HG03103 (cell line): Measurements from ENCODE around the gene COA6.
"Not testable (repeated sequence)": the region's sequence is repeated elsewhere in the genome, so short reads cannot be mapped to it uniquely, and the experiment has no call there.

Experiments used
- ATAC-seq: cut with Tn5 transposase; IDR thresholded peaks from one replicate; pipeline ENCODE4 v1.9.1; 2021; ENCODE audit warnings: low read depth; ENCODE audit not compliant: unreplicated experiment

Gene COA6, protein sequence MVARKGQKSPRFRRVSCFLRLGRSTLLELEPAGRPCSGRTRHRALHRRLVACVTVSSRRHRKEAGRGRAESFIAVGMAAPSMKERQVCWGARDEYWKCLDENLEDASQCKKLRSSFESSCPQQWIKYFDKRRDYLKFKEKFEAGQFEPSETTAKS

DNA sequence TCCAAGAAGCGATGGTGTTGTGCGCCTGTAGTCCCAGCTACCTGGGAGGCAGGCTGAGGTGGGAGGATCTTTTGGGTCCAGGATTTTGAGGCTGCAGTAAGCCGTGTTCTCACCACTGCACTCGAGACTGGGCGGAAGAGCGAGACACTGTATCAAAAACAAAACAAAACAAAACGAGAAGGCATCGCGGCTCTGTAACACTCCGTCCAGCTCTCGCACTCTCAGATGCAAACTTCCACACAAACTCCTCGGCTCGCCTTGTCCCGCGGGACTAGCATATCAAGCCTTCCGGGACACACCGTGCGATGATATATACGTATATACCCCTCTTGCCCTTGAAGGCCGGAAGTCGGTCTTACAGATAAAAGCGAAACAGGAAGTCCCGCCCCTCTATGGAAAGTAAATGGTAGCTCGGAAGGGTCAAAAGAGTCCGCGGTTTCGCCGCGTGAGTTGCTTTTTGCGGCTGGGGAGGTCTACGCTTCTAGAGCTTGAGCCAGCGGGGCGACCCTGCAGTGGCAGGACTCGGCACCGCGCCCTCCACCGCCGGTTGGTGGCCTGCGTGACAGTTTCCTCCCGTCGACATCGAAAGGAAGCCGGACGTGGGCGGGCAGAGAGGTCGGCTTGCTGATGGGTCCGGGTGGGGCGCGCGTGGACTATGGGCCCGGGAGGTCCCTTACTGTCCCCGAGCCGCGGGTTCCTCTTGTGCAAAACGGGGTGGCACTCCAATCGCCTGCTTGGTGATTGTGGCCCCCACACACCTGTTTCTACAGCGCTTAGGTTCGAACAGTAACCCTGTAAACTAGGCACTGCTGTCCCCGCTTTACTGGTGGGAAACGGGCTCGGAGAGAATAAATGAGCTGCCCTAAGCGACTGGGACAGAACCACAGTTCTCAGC, at the start of gene COA6:
Gene COA6 (plus strand): TSS at position 393 of the 895 bp plus-strand sequence. CDS start 11 bp downstream, at position 404.
- ATAC-seq, result peak; percentile 86

DNA sequence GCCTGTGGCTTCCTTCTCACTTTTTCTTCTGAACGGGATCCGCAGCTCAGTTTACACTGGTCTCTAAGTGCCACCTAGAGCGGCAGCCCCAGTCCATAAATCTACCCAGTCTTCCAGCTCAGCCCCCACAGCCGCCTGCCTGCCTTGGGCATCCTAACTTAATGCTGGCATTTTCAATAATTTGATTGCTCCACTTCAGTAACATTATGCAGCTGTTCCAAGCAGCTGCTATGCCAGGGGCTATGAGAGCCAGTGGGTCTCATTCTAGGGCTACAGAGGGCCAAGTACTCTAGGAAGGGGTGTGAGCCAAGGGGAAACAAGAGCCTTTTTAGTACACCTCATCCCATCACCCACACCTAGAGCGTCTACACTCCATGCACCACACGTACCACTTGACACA, 48.4 kb upstream of the COA6 start:
- ATAC-seq, result no peak

DNA sequence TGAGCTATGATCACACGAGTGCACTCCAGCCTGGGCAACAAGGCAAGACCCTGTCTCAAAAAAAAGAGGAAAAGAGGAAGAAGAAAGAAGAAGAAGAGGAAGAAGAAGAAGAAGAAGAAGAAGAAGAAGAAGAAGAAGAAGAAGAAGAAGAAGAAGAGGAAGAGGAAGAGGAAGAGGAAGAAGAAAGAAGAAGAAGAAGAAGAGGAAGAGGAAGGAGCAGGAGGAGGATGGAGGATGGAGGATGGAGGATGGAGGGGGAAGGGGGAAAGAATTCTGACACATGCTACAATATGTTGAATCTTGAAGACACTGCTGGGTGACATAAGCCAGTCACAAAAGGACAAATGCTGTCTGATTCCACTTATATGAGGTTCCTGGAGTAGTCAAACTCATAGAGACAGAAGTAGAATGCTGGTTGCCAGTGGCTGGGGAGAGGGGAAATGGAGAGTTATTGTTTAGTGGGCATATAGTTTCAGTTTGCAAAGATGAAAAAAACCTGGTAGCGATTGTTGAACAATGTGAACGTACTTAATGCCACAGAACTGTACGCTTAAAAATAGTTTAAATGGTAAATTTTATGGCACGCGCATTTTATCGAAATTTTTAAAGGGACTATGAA, 47.3 kb upstream of the COA6 start:
- no peak for ATAC-seq

DNA sequence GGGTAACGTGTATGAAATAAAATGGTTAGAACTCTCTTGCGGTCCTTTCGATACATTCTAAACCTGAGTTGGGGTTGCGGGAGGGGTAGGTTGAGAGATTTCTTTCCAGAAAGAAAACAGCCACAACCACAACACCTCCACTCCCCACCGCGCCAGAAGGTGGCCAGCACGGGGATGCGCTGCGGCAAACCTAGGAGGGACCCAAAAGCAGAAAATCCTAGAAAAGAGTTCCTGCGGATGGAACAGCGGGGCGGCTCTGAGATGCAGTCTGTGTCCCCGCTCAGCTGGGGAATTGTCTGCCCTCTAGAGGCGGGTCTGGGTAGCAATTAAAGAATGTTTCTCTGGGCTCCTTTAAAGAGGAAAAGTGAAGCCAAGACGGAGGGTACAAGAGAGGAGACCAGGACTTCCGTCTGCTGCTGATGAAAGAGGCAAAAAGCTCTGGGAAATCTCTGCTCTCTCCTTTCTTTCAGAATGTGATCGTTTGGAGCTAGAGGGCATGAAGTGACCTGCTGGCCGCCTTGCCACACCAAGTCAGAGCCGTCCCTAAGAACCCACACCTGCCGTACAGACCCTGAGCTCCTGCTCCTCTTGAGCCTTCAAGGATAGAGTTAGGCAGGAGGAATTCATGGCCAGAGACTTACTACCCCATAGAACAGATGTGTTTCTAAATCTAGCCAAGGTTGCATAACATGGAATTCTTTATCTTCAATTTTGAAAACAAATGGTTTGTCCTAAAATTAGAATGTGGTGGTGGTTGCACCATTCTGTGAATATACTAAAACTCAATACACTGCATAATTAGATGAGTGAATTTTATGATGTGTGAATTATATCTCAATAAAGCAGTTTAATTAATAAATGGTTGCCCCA, 46.5 kb upstream of the COA6 start:
- ATAC-seq, result peak; percentile 69

DNA sequence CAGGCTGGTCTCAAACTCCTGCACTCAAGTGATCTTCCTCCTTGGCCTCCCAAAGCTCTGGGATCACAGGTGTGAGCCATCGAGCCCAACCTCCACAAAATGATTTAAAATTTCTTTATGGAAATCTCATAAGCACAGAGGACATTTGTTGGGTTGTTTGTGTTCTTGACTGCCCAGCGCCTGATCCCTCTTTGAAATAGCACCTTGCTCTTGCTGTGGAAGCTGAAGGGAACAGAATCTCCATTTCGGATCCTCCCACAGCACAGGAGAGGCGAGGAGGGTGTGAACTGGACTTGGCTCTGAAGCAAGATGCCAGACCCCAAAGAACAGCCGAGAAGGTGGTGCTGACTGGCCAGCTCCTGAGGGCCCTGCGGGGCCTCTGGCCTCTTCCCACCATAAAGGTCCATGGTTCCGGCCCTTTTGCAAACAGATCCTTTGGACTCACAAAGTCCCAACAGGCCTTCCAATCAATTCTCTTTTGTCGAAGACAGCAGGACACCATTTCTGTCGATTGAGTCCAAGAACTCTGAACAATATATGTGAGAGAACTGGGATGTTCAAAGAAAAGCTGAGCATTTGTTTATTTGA, 45.6 kb upstream of the COA6 start:
- no peak for ATAC-seq

DNA sequence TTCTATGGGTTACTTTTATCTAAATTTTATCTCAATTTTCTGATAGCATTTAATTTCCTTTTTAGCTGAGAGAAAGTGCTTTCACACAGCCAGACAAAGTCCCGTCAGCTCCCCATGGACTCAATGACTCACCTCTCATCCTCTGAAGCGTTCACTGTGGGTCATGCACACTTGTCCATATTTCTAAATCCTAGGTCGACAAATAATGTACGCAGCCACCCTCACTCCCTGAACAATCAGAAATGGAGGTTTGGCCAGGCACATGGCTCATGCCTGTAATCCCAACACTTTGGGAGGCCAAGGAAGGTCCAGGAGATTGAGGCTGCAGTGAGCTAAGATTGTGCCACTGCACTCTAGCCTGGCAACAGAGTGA, 42.4 kb upstream of the COA6 start:
- ATAC-seq, result no peak

DNA sequence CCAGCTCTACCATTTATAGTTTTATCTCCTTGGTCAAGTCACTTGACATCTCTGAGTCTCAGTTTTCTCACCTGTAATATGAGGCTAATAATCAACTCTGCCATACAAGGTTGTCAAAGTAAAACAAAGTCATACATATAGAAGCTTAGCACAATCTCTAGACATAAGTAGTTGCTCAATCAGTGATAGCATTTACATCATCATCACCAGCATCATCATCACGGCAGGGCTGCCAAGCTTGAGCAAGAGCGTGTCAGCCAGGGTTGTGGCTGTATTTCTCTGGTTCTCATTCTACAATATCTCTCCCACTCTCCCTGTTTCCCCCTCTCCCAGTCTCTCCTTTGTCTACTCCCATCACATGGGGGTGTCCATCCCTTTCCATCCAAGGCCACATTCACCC, 41.7 kb upstream of the COA6 start:
- no peak for ATAC-seq

DNA sequence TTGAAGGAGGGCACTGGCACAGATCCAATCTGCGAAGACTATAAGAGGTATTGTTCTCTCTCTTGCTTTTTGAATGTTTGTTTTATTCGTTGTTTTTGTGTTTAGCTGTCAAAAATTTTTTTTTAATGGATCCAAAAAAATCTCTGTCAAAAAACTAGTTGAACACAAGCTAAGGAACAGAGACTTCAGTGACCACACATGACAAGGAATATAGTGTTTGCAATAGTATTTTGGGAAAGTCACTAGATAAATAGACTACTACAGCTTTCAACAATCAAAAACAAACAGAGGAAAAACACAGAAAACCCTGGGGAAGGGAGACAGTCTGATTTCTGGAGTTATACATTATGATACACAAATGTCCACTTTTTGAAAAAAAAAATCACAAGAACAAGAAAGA, 36.9 kb upstream of the COA6 start:
- ATAC-seq, result no peak

DNA sequence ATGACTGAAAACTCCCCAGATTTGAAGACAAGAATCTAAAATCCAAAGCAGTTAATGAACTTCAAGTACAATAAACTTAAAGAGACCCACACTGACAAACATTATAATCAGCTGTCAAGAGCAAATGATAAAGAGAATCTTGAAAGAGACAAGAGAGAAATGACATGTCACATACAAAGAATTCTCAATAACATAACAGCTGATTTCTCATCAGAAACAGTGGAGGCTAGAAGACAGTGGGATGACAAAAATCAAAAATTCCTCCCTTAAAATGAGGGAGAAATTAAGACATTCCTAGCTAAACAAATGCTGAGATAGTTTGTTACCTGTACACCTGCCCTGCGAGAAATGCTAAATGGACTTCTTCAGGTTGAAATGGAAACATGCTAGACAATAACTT, 36.0 kb upstream of the COA6 start:
- ATAC-seq, result no peak

DNA sequence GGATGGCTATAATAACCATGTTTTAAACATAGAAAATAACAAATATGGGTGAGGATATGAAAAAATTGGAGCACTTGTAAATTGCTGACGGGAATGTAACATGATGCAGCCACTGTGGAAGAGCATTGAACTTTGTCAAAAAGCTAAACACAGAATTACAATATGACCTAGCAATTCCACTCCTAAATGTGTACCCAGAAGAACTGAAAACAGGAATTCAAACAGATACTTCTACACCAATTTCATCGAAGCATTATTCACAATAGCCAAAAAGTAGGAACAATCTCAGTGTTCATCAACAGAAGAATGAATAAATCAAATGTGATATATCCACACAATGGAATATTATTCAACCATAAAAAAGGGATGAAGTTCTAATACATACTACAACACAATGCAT, 32.7 kb upstream of the COA6 start:
- no peak for ATAC-seq

DNA sequence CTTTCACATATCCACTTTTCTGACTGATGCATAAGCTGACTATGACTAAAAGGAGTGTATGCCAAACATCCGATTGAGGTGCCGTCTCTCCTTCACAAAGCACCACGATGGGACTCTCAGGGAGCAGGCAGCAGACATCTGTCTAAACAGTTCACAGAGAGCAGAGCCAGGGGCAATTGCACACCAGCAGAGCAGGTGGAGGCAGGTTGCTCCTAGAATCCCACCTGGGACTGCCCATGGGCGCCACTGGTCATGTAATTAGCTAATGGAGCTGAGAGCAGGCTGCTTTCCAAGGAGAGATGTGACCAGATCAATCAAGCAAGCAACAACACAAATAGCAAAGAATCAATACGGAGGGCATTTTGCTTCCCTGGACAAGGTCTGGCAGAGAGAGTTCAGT, 30.5 kb upstream of the COA6 start:
- ATAC-seq, result no peak

DNA sequence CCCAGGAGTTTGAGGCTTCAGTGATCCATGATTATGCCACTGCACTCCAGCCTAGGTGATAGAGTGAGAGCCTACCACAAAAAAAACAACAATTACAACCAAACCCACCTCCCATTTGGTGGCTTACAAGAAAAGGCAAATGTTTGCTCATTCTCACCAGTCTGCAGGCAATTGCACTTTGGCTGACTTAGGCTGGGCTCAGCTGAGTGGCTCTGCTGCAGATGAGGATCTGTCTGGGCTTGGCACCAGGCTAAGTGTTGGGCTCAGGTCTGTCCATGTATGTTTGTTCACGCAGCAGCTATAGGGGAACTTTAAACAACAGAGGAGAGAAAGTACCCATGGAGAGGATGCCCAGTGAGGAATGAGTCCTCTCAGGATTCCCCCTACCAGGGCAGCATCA, 28.0 kb upstream of the COA6 start:
- ATAC-seq, result no peak

DNA sequence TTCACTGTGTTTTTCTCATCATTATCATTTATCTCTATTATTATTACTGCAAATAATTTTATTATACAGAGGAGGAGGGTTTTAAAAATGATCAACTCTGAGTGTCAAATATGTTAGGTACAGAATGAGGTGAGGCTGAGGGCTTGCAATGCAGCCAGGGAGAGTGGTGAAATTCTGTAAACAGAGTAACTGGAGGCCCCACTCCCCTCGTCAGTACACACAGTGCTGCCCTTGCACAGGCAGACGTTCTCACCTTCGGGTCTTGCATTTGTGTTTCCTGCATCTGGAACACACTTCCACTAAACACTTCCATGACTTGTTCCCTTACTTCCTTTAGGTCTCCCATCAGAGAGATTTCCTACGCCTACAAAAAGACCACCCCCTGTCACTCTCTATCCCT, 24.3 kb upstream of the COA6 start:
- no peak for ATAC-seq

DNA sequence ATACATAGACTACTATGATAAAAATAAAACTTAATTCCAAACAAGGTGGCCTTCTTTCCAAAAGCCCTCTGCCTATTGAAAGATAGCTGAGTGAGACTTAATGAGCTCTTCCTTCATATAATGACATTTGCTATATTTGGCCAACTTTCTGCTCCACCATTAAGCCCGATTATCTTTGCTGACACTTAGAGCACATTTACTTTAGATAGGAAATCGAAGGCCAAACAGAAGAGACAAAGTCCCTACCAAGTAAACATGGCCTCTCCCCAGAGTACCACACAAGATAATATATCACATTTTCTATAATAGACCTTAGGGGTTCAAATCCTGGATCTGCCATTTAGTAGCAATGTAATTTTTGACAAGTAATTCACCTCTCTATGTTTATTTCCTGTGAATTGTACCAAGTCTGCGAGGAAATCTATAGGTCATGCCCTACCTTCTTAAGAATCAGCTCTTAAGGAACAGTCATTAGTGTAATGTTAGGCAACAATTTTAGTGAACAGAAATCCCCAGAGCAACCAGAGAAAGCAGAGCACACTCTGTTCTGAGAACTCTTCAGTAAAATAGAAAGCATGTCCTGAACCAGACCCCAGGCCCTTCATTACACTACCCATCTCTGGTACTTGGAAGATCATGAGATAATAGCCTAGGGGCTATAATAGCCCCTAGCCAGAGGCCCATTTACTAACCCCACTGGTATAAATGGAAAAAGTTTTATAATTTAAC, 17.3 kb upstream of the COA6 start:
- ATAC-seq, result no peak

DNA sequence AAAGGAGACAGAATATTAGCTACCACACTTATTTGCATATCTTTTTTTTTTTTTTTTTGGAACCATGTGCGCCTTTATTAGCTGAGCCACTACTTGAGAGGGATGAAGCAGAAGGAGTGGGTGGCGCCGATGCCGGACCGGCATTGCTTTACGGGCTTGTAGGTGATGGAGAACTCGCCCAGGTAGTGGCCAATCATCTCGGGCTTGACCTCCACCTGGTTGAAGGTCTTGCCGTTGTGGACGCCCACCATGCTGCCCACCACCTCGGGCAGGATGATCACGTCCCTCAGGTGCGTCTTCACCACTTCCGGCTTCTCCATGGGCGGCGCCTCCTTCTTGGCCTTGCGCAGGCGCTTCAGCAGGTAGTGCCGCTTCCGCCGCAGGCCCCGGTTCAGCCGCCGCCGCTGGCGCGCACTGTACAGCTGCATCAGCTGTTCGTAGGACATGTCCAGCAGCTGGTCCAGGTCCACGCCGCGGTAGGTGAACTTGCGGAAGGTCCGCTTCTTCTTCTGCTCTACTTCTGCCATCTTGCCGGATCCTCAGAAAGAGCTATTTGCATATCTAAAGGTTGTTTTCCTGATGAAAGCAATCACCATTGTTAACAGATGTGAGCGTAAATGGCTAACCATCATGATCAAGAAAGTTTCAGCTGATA, 16.5 kb upstream of the COA6 start:
- ATAC-seq, result not testable (repeated sequence)

DNA sequence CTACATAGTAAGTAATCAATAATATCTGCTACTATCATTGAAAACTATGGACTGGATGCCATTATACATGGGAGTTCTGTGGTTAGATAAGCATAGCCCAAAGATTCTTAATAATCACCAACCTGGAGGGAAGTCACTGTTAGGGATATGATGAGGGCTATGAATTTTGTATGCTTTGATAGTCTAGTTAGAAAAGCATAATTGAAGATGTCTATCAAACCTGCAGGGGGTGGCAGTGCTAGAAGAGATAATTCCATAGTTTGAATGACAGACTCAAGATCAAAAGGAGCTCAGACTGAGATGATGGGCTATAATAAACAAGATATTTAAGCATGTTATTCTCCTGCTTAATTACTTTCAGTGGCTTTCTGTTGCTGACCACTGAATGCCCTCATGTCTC, 15.4 kb upstream of the COA6 start:
- no peak for ATAC-seq

DNA sequence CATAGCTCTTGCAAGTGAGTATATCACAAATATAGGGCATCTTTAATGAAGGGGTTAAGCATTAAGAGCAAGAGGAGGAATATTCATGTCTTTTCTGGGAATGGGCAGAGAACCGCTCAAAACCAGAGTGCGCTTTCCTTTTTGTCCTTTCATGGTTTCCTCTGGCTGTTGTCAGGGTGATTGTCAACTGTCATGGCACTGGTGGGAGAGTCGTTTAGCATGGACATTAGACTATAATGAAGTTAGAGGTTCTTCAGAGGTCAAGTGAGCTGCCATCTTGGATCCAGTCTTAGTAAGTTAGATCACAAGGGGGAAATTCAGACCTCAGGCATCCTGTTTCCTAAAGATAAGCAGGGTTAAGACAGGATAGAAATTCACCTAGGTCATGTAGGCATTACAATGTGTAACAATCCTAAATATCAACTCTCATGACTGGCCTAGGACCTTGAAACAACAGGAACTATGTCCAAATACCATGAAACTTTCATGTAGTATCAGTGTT, 12.1 kb upstream of the COA6 start:
- no peak for ATAC-seq

DNA sequence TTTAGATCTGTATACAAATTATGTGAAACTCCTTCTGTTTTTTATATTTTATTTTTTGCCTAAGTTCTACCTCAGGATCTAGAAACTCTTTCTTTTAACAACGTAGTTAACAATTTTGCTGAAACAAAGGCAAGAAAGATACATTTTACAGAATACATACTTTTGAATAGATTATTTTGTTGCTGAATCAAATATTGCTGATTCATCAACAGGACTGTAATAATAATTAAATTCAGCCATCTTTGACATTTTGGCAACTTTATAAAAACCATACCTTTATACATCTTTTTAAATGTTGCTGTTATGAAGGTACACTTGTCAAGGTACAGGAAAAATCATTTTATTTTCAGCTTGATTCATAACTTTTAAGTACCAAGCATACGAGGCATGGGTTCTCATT, 10.7 kb upstream of the COA6 start:
- ATAC-seq, result no peak

DNA sequence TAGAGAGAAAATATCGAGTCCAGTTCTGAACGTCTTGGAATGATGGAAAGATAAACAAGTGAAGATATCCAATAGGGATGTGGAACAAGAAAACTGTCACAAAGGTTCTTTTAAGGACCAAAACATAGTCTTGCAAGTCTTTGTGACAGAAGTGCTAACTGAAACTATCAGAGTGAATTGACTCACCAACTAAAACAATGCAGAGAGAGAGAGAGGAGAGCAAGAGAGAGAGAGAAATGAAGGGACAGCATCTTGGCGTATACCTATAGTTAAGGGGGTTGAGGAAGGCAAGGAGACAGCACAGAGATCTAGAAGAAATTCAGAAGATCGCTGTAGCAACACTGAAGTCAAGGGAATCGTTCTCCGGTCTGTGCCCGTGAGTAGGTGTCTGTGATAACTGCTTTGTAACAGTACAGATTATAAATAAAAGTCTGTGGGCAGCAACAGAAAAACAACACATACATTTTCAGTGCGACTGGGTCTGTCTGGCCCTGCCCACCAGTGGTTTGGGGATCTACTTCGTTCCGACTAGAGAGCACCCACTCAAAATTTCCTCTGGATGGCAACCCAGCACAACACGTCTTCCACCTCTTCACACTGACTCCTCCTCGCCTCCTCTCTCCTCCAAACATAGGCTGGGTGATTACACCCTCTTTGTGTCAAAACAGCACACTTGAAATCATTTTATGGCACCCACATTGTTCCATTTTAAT, 4.8 kb upstream of the COA6 start:
- ATAC-seq, result no peak
